ENCODE measurements around the gene ARSB.

Gene ARSB

GRCh38 chr5:78803353-78803752 is 181.8 kb downstream of the ARSB start:
- DNase-seq (ENCODE audit: low spot score), result no peak

DNA sequence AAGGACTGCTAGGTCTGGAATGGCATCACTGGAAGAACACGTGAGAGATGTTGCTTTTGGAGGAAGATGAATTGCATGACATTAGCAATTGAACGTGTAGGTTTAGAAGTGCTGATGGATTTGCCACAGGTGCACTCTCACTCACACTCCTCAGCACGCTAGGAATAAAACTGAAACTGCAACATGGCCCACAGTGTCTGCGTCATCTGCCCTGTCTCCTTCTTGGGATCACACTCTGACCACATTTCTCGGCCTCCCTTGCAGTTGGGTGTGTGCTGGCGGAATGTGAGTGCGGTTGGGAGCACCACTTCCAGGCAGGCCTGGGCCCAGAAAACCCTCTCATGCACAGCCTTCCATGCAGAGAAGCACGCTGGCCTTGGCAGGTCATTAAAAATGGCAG is 183.7 kb downstream of the ARSB start:
- DNase-seq (ENCODE audit: low spot score), result no peak

GRCh38 chr5:78799266-78800017 is 185.7 kb downstream of the ARSB start:
- no peak for DNase-seq (ENCODE audit: low spot score)

- DNase-seq (ENCODE audit: low spot score), result no peak
Observed at GRCh38 chr5:78798673-78799029, 186.5 kb downstream of the ARSB start.

GRCh38 chr5:78797936-78798672 is 187.0 kb downstream of the ARSB start:
- no peak for DNase-seq (ENCODE audit: low spot score)

DNA sequence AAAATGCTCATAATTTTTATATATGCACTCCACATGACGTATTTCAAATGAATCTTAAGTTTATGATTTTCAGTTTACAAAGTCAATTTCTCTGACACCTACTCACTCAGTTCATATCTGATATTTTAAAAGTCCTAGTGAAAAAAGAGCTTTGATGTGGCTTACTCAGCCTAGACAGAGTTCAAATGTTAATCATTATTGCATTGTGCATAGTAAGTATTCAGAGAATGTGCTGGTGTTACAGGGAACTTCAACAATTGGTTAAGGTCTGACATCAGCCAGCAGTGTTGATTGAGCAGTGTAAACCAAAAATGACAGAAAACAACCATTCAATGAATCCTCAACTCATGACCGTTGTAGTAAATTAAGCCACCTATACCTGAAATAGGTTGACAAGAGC is 189.4 kb downstream of the ARSB start:
- no peak for DNase-seq (ENCODE audit: low spot score)

- DNase-seq (ENCODE audit: low spot score), result no peak
Observed at GRCh38 chr5:78794693-78795215, 190.4 kb downstream of the ARSB start.

- no peak for DNase-seq (ENCODE audit: low spot score)
Observed at GRCh38 chr5:78793907-78794662, 191.0 kb downstream of the ARSB start.

DNA sequence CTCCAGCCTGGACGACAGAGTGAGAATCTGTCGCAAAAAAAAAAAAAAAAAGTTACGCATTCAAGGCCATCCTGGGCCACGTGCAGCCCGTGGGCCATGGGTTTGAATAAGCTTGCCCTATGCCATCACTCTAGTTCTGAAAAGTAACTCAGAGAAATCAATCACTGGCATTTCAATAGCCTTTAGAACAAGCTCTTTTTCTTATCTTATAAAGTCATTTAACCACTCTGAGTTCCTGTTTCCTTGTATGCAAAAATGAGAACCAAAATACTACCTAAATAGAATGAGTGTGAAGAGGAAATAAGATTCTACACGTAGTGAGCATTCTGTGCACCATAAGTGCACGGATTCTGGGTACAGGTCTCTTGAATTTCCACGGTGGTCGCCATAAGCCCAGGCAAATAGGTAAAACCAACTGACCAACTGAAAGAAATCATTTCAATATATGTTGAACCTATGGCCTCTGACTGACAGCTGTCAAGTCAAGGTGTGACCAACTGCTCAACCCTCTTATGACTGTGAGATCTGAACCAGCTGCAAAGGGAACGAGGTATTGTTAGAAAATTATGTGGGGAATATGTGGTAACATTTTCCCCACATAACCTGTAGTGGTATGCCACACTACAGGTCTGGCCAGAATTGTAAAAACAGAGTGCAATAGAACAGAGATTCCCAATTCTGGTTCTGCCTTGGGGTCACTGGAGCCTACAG is 192.6 kb downstream of the ARSB start:
- DNase-seq (ENCODE audit: low spot score), result no peak

GRCh38 chr5:78791501-78792100 is 193.5 kb downstream of the ARSB start:
- no peak for DNase-seq (ENCODE audit: low spot score)

DNA sequence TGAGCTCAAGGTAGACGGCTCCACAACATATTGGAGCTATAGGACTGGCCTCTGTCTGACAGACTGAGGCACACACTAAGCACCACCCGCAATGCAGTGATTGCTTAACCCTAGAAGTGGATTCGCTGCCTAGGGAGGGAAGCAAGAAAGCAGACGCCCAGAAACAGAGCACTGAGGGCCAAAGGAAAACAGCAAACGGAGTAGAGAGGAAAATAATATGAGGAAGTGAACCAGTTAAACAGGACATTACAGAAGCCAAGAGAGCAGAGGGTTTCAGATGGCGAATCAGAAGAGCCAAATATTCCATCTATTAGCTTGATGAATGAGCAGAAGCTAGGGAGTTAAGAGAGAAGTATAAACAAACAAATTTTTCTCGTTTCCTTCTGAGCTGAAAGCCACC is 197.3 kb downstream of the ARSB start:
- DNase-seq (ENCODE audit: low spot score), result no peak

DNA sequence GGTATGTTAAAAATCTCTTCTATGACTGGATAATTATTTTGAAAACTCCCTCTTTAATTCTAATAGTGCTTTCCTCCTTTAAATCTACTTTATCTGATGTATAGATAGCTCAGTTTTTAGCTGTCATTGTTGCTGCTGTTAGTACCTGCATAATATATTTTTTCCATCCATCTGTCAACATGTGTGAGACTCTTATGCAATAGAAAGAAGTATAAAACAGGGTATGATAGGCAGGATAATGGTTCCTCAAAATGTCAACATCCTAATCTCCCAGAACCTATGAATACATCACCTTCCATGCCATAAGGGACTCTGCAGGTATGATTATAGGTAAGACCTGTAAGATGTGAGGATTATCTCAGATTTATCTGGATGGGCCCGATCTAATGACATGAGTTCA is 199.7 kb downstream of the ARSB start:
- DNase-seq (ENCODE audit: low spot score), result no peak

GRCh38 chr5:78783434-78784130 is 201.5 kb downstream of the ARSB start:
- no peak for DNase-seq (ENCODE audit: low spot score)

DNA sequence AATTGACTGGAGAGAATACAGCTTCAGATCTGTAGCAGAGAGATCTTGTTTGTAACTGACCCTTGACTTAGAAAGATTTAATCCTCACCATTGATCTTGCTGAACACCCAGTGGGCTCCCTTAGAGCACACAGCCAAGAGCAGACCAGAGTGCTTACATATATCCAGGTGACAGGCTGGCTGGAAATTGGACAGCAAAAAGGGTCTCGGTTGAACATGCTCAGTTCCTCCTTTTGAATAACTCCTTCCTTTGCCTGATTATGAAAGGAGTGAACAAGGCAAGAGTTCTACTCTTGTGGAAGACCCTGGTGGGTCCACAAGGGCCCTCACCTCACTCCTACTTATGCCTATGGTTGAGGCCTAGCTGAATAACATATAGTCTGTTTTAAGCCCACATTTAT is 202.4 kb downstream of the ARSB start:
- DNase-seq (ENCODE audit: low spot score), result no peak

DNA sequence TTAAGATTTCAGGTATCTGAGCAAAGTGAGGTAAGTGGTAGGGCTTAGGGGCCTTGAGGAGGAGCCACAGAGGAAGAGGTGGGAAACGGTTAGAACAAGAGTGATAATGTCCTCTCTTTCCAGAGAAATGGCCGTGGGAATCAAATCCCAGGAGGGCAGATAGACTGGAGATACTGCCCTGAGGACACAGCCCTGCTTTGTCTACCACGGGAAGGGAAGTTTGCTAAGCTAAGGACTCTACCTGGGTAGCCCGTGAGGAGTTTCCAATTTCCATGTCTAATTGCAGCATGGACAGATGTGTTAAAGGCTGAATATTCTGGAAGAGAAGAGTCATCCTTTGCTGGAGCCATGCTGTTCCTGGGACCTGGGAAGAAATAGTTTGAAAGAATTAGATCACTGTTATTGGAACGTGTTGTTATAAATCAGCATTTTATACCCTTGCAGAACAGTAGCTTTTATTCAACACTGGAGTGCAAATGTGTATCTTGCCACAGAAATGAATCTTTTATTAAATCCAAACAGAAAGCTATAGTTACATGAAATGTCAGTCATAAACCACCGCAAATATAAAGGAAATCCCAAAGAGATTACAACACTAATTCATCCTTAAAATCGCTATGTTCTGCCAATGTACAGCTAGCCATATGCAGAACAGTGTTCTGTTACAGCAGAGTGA is 203.4 kb downstream of the ARSB start:
- DNase-seq (ENCODE audit: low spot score), result no peak

GRCh38 chr5:78779771-78780616 is 205.1 kb downstream of the ARSB start:
- DNase-seq (ENCODE audit: low spot score), result peak; percentile 44

GRCh38 chr5:78779262-78779661 is 205.8 kb downstream of the ARSB start:
- DNase-seq (ENCODE audit: low spot score), result no peak

DNA sequence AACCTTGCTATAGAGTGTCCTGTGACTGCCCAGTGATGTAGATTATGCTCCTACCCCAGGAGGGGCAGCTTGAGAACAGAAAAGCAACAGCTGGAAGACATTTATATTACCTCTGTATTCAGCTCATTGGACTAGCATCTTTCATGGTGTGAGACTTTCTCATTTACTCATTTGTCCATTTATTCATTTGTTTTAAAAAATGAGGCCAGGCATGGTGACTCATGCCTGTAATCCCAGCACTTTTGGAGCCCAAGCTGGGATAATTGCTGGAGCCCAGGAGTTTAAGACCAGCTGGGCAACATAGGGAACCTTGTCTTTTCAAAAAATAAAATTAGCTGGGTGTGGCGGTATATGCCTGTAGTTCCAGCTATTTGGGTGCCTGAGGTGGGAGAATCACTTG is 206.6 kb downstream of the ARSB start:
- no peak for DNase-seq (ENCODE audit: low spot score)

- no peak for DNase-seq (ENCODE audit: low spot score)
Observed at GRCh38 chr5:78777901-78778300, 207.2 kb downstream of the ARSB start.

- no peak for DNase-seq (ENCODE audit: low spot score)
Observed at GRCh38 chr5:78776637-78777036, 208.5 kb downstream of the ARSB start.
